WI38 (cell line): ENCODE results near the gene STRA8.

ENCODE experiments used
- H3K4me3 ChIP-seq: 2 replicates; pipeline ENCODE4 v1.5.1; 2011; ENCODE audit warnings: low read depth, mild to moderate bottlenecking, control low read depth, low read length
- TF ChIP-seq, protein P1 (sequence below): IDR thresholded peaks from 2 replicates; pipeline ENCODE4 v1.5.1; 2012; ENCODE audit warnings: low read depth, mild to moderate bottlenecking, control low read depth, low read length

Gene STRA8

GRCh38 chr7:135189961-135190360 is 43.7 kb upstream of the STRA8 start:
- TF ChIP-seq, protein P1, sequence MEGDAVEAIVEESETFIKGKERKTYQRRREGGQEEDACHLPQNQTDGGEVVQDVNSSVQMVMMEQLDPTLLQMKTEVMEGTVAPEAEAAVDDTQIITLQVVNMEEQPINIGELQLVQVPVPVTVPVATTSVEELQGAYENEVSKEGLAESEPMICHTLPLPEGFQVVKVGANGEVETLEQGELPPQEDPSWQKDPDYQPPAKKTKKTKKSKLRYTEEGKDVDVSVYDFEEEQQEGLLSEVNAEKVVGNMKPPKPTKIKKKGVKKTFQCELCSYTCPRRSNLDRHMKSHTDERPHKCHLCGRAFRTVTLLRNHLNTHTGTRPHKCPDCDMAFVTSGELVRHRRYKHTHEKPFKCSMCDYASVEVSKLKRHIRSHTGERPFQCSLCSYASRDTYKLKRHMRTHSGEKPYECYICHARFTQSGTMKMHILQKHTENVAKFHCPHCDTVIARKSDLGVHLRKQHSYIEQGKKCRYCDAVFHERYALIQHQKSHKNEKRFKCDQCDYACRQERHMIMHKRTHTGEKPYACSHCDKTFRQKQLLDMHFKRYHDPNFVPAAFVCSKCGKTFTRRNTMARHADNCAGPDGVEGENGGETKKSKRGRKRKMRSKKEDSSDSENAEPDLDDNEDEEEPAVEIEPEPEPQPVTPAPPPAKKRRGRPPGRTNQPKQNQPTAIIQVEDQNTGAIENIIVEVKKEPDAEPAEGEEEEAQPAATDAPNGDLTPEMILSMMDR = no peak

GRCh38 chr7:135190703-135191102 is 42.9 kb upstream of the STRA8 start:
- H3K4me3 ChIP-seq = no peak overlapping the region
- TF ChIP-seq, protein P1 = no peak

More at GRCh38 chr7:135189961-135190360, 43.7 kb upstream of the STRA8 start:
- no peak overlapping the region for H3K4me3 ChIP-seq

DNA sequence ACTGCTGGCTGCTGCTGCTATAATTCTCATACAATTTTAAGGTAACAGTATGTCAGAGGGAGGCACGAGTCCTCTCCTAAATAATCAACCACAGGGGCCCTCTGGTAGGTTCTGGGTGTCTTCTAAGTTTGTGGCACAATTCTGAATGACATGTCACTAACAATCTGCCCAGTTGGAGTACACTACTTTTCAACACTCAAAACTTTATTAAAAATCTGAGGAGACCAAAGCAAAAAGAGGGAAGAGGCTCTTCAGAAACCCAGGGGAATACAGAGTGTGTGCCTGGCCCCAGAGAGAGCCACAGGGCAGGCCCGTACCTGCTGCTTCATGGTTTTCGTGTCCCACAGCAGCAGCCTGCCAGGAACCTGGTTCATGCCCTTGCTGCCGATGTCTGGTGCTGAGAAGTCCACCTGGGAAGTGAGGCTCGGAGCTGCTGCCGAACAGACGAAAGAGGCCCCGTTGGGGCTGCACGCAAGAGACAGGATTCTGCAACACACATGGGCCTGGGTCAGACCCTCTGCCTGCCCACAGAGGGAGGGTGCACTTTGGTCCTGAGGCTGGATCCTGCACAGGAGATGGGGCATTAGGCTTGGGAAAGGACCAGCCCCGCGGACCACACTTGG is 40.6 kb upstream of the STRA8 start:
- TF ChIP-seq, protein P1 = no peak
- no peak overlapping the region for H3K4me3 ChIP-seq

DNA sequence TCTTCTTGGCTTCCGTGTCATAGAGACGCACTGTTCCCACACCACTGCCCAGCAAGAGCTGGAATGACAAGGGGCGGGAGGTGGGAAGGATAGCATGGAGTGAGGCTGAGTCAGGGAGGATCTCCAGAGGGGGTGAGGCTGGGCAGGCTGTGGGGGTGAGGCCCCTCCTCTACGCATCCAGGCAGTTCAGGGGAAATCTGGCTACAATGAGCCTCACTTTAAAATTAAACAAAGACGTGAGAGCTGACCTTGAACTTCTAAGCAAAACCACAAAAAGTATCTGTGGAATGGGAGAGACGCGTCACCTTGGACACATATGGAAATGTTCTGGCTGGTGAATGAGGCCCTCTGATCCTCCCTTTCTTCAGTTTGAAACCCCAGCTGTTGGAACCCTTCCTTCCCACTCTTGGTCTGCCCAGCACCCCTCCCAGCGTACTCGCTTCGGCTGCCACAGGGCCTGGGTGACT is 40.0 kb upstream of the STRA8 start:
- TF ChIP-seq, protein P1 = no peak
- H3K4me3 ChIP-seq = no peak overlapping the region

GRCh38 chr7:135194494-135195095 is 39.0 kb upstream of the STRA8 start:
- H3K4me3 ChIP-seq = no peak overlapping the region
- TF ChIP-seq, protein P1 = no peak

DNA sequence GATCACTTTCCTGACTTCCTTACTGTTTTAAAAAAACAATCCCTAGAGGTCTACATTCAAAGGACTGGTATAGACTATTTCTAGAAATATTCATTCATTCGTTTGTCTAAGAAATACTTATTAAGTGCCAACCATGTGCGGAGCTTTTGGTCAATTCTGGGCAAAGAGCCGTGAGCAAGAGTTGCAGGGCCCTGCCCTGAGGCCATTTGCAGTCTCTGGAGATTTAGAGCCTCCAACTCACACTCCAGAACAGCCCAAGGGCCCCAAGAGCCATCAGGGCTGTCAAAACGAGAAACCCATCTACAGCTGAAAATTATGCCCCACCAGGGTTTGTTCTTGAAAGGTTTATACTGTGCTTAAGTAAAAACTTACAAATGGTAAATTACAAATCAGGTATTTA is 38.5 kb upstream of the STRA8 start:
- no peak overlapping the region for H3K4me3 ChIP-seq
- TF ChIP-seq, protein P1 = no peak

DNA sequence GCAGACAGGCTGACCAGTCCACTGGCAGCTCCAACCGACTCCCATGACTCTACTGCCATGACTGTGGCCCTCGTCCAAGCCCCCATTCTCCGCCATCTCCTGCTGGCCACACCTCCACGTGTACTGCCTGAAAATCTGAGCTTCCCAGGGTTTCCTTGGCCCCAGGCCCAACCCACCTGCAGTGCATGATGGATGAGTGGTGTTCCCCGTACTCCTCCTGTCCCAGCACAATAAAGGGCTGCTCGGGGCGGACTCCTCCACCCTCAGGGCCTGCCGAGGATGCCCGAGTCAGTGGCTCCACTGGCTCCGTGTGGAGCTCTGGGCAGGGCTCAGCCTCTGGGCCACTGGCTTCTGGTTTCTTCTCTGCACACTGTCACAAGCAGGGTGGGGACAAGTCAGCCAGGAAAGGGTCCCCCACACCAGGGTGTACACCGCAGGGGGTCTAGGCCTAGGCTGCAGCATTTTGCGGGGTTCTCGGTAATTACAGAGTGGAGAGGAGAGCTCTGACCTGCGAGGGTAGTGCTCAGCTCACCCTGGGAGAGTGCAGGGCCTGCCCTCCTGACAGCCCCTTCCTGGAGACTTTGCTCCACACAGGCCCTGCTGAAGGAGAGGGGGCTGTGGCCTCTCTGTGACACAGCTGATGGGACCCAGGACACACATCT is 37.5 kb upstream of the STRA8 start:
- TF ChIP-seq, protein P1 = no peak
- H3K4me3 ChIP-seq = no peak overlapping the region
